Astrocyte (in vitro differentiated cells and primary cell): ENCODE data around the gene DIAPH2. TPM values are rescaled to one million over a fixed set of nuclear protein-coding genes. Genes with fewer than 3 reads are reported as not detected.

Experiments
- DNase-seq: peaks from one replicate; pipeline ENCODE4 v3.0.0-alpha.2; 2010; ENCODE audit warnings: low read depth
- FAIRE-seq: peaks from 2 replicates; lab custom pipeline; 2011; peaks lifted over from hg19 to GRCh38; lab: Jason Lieb, UNC
- H2AFZ ChIP-seq: 2 replicates; pipeline ENCODE4 v1.6.0; 2012; ENCODE audit warnings: low read depth, low read length, inconsistent platforms
- H3K27ac ChIP-seq: 2 replicates; pipeline ENCODE4 v1.5.1; 2011; ENCODE audit warnings: low read depth, low read length, inconsistent platforms
- H3K27me3 ChIP-seq: 2 replicates; pipeline ENCODE4 v1.6.0; 2011; ENCODE audit warnings: low read length, inconsistent platforms; ENCODE audit not compliant: insufficient read depth
- H3K36me3 ChIP-seq: 2 replicates; pipeline ENCODE4 v1.5.1; 2011; ENCODE audit warnings: low read length, inconsistent platforms; ENCODE audit not compliant: insufficient read depth
- H3K4me1 ChIP-seq: 2 replicates; pipeline ENCODE4 v1.5.1; 2011; ENCODE audit warnings: low read length, inconsistent platforms; ENCODE audit not compliant: insufficient read depth
- H3K4me2 ChIP-seq: 2 replicates; pipeline ENCODE4 v1.6.0; 2012; ENCODE audit warnings: low read length, inconsistent platforms
- H3K4me3 ChIP-seq: 2 replicates; pipeline ENCODE4 v1.5.1; 2011; ENCODE audit warnings: low read depth, mild to moderate bottlenecking, low read length, inconsistent platforms; ENCODE audit not compliant: insufficient read depth
- H3K79me2 ChIP-seq: 2 replicates; pipeline ENCODE4 v1.6.0; 2012; ENCODE audit warnings: mild to moderate bottlenecking, low read length, inconsistent platforms; ENCODE audit not compliant: insufficient read depth
- H3K9ac ChIP-seq: 2 replicates; pipeline ENCODE4 v1.6.0; 2012; ENCODE audit warnings: mild to moderate bottlenecking, low read length, inconsistent platforms
- H3K9me3 ChIP-seq: 2 replicates; pipeline ENCODE4 v1.5.1; 2012; ENCODE audit warnings: low read depth, mild to moderate bottlenecking, low read length, inconsistent platforms; ENCODE audit not compliant: insufficient read depth
- H4K20me1 ChIP-seq: 2 replicates; pipeline ENCODE4 v1.6.0; 2012; ENCODE audit warnings: low read length, inconsistent platforms; ENCODE audit not compliant: insufficient read depth
- H3K27ac Mint-ChIP-seq: one replicate; pipeline ENCODE4 v1.8.0; 2021; ENCODE audit warnings: mild to moderate bottlenecking, mixed read lengths; ENCODE audit not compliant: unreplicated experiment
- H3K27me3 Mint-ChIP-seq: one replicate; pipeline ENCODE4 v1.8.0; 2021; ENCODE audit warnings: low read depth, mixed read lengths; ENCODE audit not compliant: unreplicated experiment
- H3K36me3 Mint-ChIP-seq: one replicate; pipeline ENCODE4 v1.8.0; 2021; ENCODE audit warnings: low read depth, mixed read lengths; ENCODE audit not compliant: unreplicated experiment
- H3K4me1 Mint-ChIP-seq: one replicate; pipeline ENCODE4 v1.8.0; 2021; ENCODE audit warnings: low read depth, mixed read lengths; ENCODE audit not compliant: unreplicated experiment
- H3K4me3 Mint-ChIP-seq: one replicate; pipeline ENCODE4 v1.8.0; 2021; ENCODE audit warnings: mild to moderate bottlenecking, moderate library complexity, mixed read lengths; ENCODE audit not compliant: unreplicated experiment
- H3K9me3 Mint-ChIP-seq: one replicate; pipeline ENCODE4 v1.8.0; 2021; ENCODE audit warnings: mild to moderate bottlenecking, mixed read lengths; ENCODE audit not compliant: unreplicated experiment
- EZH2 ChIP-seq: IDR thresholded peaks from 2 replicates; pipeline ENCODE4 v1.6.1; 2012; ENCODE audit warnings: mild to moderate bottlenecking, low read length, inconsistent platforms; ENCODE audit not compliant: insufficient read depth
- total RNA-seq: library from RNA; stranded (reverse); gene quantifications from 2 replicates; pipeline ENCODE4 v1.2.1, GENCODE V29; 2021
- TF ChIP-seq, protein P1 (sequence below): IDR thresholded peaks from 2 replicates; pipeline ENCODE4 v1.5.1; 2011; ENCODE audit warnings: low read depth, mild to moderate bottlenecking, inconsistent platforms, low read length, moderate library complexity; ENCODE audit not compliant: insufficient read depth

The DIAPH2 gene
- total RNA-seq, 1 donor from 2014 or later, result 9.8 TPM

DNA sequence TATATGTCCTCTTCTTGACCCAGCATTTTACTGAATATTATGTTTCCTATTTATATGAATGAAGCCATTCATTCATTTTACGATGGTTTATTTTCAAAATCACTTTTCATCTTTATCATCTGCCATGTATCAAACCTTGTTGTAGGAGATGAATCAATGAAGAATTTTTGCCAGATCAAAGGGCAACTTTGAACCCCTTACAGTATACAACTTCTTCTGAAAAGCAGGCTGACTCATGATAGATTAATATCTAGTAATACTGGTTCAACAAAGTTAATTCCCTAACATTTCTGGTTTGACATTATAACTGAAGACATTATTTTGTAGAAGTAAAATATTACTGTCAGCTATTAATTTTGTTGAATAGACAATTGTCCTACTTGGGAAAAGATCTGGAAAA lies 425.1 kb downstream of the DIAPH2 start:
- H3K36me3 ChIP-seq, result no peaks in the 10 kb centered on the region
- no peak overlapping the region for H3K9ac ChIP-seq
- TF ChIP-seq, protein P1, sequence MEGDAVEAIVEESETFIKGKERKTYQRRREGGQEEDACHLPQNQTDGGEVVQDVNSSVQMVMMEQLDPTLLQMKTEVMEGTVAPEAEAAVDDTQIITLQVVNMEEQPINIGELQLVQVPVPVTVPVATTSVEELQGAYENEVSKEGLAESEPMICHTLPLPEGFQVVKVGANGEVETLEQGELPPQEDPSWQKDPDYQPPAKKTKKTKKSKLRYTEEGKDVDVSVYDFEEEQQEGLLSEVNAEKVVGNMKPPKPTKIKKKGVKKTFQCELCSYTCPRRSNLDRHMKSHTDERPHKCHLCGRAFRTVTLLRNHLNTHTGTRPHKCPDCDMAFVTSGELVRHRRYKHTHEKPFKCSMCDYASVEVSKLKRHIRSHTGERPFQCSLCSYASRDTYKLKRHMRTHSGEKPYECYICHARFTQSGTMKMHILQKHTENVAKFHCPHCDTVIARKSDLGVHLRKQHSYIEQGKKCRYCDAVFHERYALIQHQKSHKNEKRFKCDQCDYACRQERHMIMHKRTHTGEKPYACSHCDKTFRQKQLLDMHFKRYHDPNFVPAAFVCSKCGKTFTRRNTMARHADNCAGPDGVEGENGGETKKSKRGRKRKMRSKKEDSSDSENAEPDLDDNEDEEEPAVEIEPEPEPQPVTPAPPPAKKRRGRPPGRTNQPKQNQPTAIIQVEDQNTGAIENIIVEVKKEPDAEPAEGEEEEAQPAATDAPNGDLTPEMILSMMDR, result no peak
- TF ChIP-seq EZH2, result no peak
- no peak overlapping the region for H3K27ac ChIP-seq
- no peaks in the 10 kb centered on the region for H3K79me2 ChIP-seq
- H4K20me1 ChIP-seq, result no peaks in the 10 kb centered on the region
- Mint-ChIP-seq H3K27me3 (no peaks in the 10 kb centered on the region), H3K36me3 (no peaks in the 10 kb centered on the region), H3K9me3 (no peaks in the 10 kb centered on the region), H3K27ac (no peak overlapping the region), H3K4me3 (no peak overlapping the region), H3K4me1 (no peaks in the 10 kb centered on the region)
- no peak for DNase-seq
- no peak for FAIRE-seq
- H3K9me3 ChIP-seq, result no peaks in the 10 kb centered on the region
- H3K27me3 ChIP-seq, result no peaks in the 10 kb centered on the region
- H3K4me3 ChIP-seq, result no peak overlapping the region
- H3K4me2 ChIP-seq, result no peak overlapping the region
- no peak overlapping the region for H2AFZ ChIP-seq
- H3K4me1 ChIP-seq, result no peaks in the 10 kb centered on the region

DNA sequence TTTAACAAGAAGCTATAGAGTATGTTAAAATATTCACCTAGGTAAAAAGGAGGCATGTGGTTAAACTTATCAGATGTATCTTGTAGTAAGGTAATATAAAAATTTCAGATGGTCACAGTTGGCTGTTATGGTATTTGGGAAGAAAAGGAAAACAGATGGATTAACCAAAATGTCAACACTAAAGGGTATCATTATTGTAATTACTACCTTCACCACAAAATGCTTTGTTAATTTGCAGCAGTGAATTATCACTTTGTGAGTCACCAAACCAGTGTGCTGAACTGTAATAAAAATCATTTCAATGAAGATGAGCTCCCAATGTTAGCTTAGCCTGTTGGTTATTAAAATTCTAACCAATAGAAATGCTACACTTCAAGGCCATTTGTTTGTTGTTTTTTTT lies 432.9 kb downstream of the DIAPH2 start:
- Mint-ChIP-seq H3K4me3 (no peak overlapping the region), H3K9me3 (no peaks in the 10 kb centered on the region), H3K36me3 (no peaks in the 10 kb centered on the region), H3K27me3 (no peaks in the 10 kb centered on the region), H3K27ac (no peak overlapping the region), H3K4me1 (no peaks in the 10 kb centered on the region)
- FAIRE-seq, result peak; percentile 45
- Histone ChIP-seq H3K27ac (no peak overlapping the region), H2AFZ (no peak overlapping the region), H3K36me3 (no peaks in the 10 kb centered on the region), H4K20me1 (no peaks in the 10 kb centered on the region), H3K4me2 (no peak overlapping the region), H3K27me3 (no peaks in the 10 kb centered on the region), H3K4me1 (no peaks in the 10 kb centered on the region), H3K9me3 (no peaks in the 10 kb centered on the region), H3K4me3 (no peak overlapping the region), H3K79me2 (no peaks in the 10 kb centered on the region), H3K9ac (no peak overlapping the region)
- TF ChIP-seq, protein P1, result no peak
- no peak for TF ChIP-seq EZH2
- DNase-seq, result no peak

- H3K4me3 ChIP-seq, result no peak overlapping the region
- DNase-seq, result no peak
- TF ChIP-seq EZH2, result no peak
- TF ChIP-seq, protein P1, result no peak
- FAIRE-seq, result no peak
- no peaks in the 10 kb centered on the region for H3K36me3 ChIP-seq
- H3K9me3 Mint-ChIP-seq, result no peaks in the 10 kb centered on the region
- no peaks in the 10 kb centered on the region for H3K4me1 ChIP-seq
- H4K20me1 ChIP-seq, result no peaks in the 10 kb centered on the region
- H3K4me1 Mint-ChIP-seq, result no peaks in the 10 kb centered on the region
- no peak overlapping the region for H2AFZ ChIP-seq
- H3K79me2 ChIP-seq, result no peaks in the 10 kb centered on the region
- no peaks in the 10 kb centered on the region for H3K9me3 ChIP-seq
- no peak overlapping the region for H3K4me2 ChIP-seq
- no peaks in the 10 kb centered on the region for H3K27me3 Mint-ChIP-seq
- H3K9ac ChIP-seq, result no peak overlapping the region
- H3K36me3 Mint-ChIP-seq, result no peaks in the 10 kb centered on the region
- no peaks in the 10 kb centered on the region for H3K27me3 ChIP-seq
- no peak overlapping the region for H3K4me3 Mint-ChIP-seq
- H3K27ac ChIP-seq, result no peak overlapping the region
- H3K27ac Mint-ChIP-seq, result no peak overlapping the region
These were observed 434.9 kb downstream of the DIAPH2 start for GRCh38 chrX:97119474-97120109.
